Cardiac muscle cell (in vitro differentiated cells and primary cell): ENCODE results near the gene DLG2. TPM values are rescaled to one million over a fixed set of nuclear protein-coding genes. Genes with fewer than 3 reads are reported as not detected.

Experiments used
- DNase-seq, 2 donors: peaks; one replicate each; pipeline versions ENCODE4 v3.0.0 to v3.0.0-alpha.2; 2010 to 2017; ENCODE audit warnings: low read depth in 1 of 2, low spot score in 1 of 2
- H3K27ac ChIP-seq: fragments of 200-600 bp; sonication (generic); 2 replicates; pipeline ENCODE4 v1.5.1; 2016
- H3K27me3 ChIP-seq: fragments of 200-600 bp; sonication (generic); 2 replicates; pipeline ENCODE4 v1.6.0; 2016; ENCODE audit warnings: control low read depth
- H3K36me3 ChIP-seq: fragments of 200-600 bp; sonication (generic); 2 replicates; pipeline ENCODE4 v1.5.1; 2016; ENCODE audit warnings: control low read depth
- H3K4me1 ChIP-seq: fragments of 200-600 bp; sonication (generic); 2 replicates; pipeline ENCODE4 v1.8.1; 2017; ENCODE audit warnings: low read depth, mild to moderate bottlenecking, mixed run types
- H3K4me3 ChIP-seq: fragments of 200-600 bp; sonication (generic); 2 replicates; pipeline ENCODE4 v1.5.1; 2016; ENCODE audit warnings: mild to moderate bottlenecking
- H3K9me3 ChIP-seq: fragments of 200-600 bp; sonication (generic); 2 replicates; pipeline ENCODE4 v1.5.1; 2017; ENCODE audit warnings: low read depth, mild to moderate bottlenecking, control low read depth
- polyA plus RNA-seq: library from polyadenylated mRNA; unstranded; fragments of >200 nt; fragmentation: Nextera tagmentation; extraction: Ambion mirVana; gene quantifications from 2 replicates; pipeline ENCODE4 v1.2.1, GENCODE V29; 2016
- total RNA-seq: library from RNA; depleted of rRNA; stranded (reverse); fragments of >200 nt; gene quantifications from 2 replicates; pipeline ENCODE4 v1.2.3, GENCODE V29; 2016
- TF ChIP-seq, protein P1 (sequence below): IDR thresholded peaks from 2 replicates; pipeline ENCODE4 v1.5.1; 2012; ENCODE audit warnings: low read depth, mild to moderate bottlenecking, low read length

The DLG2 gene
- total and polyA plus RNA-seq, 2 experiments from 2014 or later: 3.5 to 15.9 TPM

DNA sequence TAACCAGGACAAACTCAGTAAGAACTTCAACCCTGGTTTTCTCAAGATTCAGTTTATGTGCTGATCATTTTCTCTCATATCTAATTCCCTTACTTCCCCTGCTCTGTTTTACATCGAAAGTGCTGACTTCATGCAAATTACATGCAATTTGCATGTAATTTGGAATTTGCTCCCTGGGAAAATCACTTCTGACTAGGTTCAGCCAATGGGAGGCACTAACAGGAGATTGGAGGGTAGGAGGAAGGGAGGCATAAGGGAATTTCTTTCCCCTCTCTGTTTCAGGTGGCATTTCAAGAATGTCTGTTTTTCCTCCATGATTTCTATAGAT, 1977.7 kb downstream of the DLG2 start:
- Histone ChIP-seq H3K36me3 (no peaks in the 10 kb centered on the region), H3K9me3 (no peaks in the 10 kb centered on the region), H3K27ac (no peak overlapping the region), H3K4me1 (no peaks in the 10 kb centered on the region), H3K27me3 (no peaks in the 10 kb centered on the region), H3K4me3 (no peak overlapping the region)
- no peak for DNase-seq
- TF ChIP-seq, protein P1, sequence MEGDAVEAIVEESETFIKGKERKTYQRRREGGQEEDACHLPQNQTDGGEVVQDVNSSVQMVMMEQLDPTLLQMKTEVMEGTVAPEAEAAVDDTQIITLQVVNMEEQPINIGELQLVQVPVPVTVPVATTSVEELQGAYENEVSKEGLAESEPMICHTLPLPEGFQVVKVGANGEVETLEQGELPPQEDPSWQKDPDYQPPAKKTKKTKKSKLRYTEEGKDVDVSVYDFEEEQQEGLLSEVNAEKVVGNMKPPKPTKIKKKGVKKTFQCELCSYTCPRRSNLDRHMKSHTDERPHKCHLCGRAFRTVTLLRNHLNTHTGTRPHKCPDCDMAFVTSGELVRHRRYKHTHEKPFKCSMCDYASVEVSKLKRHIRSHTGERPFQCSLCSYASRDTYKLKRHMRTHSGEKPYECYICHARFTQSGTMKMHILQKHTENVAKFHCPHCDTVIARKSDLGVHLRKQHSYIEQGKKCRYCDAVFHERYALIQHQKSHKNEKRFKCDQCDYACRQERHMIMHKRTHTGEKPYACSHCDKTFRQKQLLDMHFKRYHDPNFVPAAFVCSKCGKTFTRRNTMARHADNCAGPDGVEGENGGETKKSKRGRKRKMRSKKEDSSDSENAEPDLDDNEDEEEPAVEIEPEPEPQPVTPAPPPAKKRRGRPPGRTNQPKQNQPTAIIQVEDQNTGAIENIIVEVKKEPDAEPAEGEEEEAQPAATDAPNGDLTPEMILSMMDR: no peak

DNA sequence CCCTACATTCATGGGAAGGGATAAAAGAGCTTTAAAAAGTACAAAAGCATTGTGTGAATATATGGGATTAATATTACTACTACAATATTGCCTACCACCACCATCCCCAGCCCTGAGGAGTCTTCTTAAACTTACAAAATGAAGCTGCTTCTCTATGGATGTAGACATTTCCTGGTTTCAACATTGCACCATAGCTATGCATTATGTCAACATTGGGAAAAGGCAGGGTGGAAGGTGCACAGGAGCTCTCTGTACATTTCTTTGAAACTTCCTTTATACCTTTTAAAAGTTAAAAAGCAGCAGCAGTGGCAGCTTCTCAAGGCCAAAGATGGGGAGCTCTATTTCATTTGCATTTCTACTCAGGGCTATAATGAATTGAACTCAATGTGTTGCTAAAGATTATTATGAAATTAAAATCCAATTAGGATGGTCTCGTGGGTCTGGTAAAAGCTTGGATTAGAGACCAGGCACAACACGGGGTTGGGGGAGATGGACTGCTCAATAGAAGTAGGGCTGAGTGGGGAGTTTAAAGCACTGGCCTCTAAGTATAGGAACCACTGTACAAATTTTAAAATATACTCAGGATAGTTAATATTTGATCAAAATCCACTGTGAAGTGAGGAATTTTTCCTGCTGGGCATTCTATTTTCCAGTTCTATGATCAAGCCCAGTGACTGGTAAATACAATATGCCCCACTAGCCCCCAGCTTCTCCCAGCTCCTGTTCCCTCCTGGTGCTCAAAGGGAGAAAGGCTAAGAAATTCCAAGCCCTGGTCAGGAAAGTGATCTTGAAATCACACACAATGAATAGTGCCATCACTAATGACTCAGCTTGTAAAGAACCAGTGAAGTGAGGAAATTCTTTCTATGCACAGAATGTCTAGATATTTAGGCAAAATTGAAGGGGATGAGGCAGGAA, 1978.3 kb downstream of the DLG2 start:
- Histone ChIP-seq H3K27ac (no peak overlapping the region), H3K27me3 (no peaks in the 10 kb centered on the region), H3K36me3 (no peaks in the 10 kb centered on the region), H3K9me3 (no peaks in the 10 kb centered on the region), H3K4me1 (no peaks in the 10 kb centered on the region), H3K4me3 (no peak overlapping the region)
- TF ChIP-seq, protein P1: no peak
- no peak for DNase-seq

DNA sequence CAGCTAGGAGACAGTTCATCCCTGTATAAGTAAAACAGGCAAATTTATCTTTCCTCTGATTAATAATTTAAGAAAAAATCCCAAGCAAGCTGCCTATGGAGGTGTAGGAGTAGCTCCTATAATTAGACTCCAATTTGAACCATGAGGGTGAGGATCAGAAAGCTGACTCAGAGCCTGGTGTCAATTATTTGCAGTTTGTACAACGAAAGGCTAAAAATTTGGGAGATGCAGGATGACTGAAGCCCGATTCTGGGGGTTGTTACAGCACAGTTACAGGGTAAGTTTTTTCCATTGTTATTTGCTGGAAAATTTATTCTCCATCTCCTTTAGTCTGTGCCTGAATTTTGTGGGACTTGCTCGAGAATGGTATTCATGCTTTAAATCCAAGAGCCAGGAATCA, 1981.6 kb downstream of the DLG2 start:
- Histone ChIP-seq H3K27me3 (no peaks in the 10 kb centered on the region), H3K4me1 (no peaks in the 10 kb centered on the region), H3K27ac (no peak overlapping the region), H3K36me3 (no peaks in the 10 kb centered on the region), H3K9me3 (no peaks in the 10 kb centered on the region), H3K4me3 (no peak overlapping the region)
- DNase-seq: no peak
- TF ChIP-seq, protein P1: no peak

DNA sequence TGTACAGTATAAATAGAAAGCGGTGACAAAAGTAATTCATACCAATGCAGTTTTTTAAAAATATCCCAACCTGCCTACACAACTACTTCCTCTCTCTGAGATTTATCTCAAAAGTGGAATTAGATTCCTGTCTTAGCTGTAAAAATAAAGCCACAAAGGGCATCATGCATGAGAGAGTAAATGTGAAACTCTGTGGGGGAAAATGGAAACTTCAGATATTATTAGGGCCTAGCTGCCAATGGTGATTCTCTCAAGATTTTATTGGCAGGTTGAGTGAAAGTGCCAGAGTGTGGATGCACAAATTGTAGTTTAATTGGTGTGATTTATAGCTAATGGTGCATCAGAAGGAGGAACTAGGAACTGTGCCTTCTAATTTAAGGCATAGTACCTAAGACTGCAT, 1984.0 kb downstream of the DLG2 start:
- Histone ChIP-seq H3K4me1 (no peaks in the 10 kb centered on the region), H3K9me3 (no peaks in the 10 kb centered on the region), H3K36me3 (no peaks in the 10 kb centered on the region), H3K4me3 (no peak overlapping the region), H3K27me3 (no peaks in the 10 kb centered on the region), H3K27ac (no peak overlapping the region)
- TF ChIP-seq, protein P1: no peak
- DNase-seq: no peak

DNA sequence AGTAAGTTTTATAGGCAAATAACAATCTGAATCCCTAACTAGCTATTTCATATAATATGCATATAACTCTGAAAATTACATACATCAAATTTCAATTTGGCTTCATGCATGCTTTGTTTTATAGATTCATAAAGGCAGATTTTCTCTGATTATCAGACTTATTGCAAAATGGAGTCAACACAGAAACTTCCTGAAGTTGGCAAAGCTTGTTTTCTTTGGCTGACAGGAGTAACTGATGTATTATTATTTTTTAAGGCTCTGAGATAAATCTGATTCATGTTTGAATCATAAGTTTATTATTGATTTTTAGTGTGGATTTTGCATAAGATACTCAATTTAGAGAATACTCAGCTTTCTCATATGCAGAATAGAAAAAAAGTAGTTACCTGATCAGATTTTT, 1984.6 kb downstream of the DLG2 start:
- Histone ChIP-seq H3K9me3 (no peaks in the 10 kb centered on the region), H3K27me3 (no peaks in the 10 kb centered on the region), H3K36me3 (no peaks in the 10 kb centered on the region), H3K4me3 (no peak overlapping the region), H3K27ac (no peak overlapping the region), H3K4me1 (no peaks in the 10 kb centered on the region)
- TF ChIP-seq, protein P1: no peak
- no peak for DNase-seq
